ENCODE measurements around the gene MAPK8IP2.

- TF ChIP-seq, protein P1, sequence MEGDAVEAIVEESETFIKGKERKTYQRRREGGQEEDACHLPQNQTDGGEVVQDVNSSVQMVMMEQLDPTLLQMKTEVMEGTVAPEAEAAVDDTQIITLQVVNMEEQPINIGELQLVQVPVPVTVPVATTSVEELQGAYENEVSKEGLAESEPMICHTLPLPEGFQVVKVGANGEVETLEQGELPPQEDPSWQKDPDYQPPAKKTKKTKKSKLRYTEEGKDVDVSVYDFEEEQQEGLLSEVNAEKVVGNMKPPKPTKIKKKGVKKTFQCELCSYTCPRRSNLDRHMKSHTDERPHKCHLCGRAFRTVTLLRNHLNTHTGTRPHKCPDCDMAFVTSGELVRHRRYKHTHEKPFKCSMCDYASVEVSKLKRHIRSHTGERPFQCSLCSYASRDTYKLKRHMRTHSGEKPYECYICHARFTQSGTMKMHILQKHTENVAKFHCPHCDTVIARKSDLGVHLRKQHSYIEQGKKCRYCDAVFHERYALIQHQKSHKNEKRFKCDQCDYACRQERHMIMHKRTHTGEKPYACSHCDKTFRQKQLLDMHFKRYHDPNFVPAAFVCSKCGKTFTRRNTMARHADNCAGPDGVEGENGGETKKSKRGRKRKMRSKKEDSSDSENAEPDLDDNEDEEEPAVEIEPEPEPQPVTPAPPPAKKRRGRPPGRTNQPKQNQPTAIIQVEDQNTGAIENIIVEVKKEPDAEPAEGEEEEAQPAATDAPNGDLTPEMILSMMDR (conservative IDR thresholded peaks at IDR 0.05 in 1 of 2, IDR thresholded peaks at IDR 0.05 in 1 of 2; ENCODE audit: low read depth in 1 of 2, low read length in 2 of 2), result no peak
- TF ChIP-seq EZH2 (IDR thresholded peaks at IDR 0.05; ENCODE audit: low read length, missing control alignments), result no peak
Measured at GRCh38 chr22:50606165-50606945, 5.8 kb downstream of the MAPK8IP2 start.
